ENCODE data around the gene ZYG11A. TPM values are rescaled to one million over a fixed set of nuclear protein-coding genes. Genes with fewer than 3 reads are reported as not detected.
"Not testable (repeated sequence)": the region's sequence is repeated elsewhere in the genome, so short reads cannot be mapped to it uniquely, and the experiment has no call there.

The ZYG11A gene
- total RNA-seq, result under 1 TPM in 1 of 2 donors, not detected in 1; 0.20 TPM
- total RNA-seq, result 1.1 to 2.0 reads per million in 2 donors

GRCh38 chr1:52842643-52843310 is at the start of gene ZYG11A:
ZYG11A (plus strand) TSS chr1:52842760; CDS start chr1:52842884, 124 bp downstream.
- peak; percentile 99 for ATAC-seq
- Mint-ChIP-seq H3K4me1 (no peaks in the 10 kb centered on the region), H3K4me3 (peak within 1 kb of the TSS; percentile 80), H3K27ac (peak within 1 kb of the TSS; percentile 27), H3K36me3 (ENCODE audit: low read depth) (no peaks in the 10 kb centered on the region), H3K27me3 (peaks cover 23% of the 10 kb centered on the region)
- DNase-seq, result peak; percentile 49 to 63 (median 63)
- no peaks in the 10 kb centered on the region for H3K9me3 ChIP-seq (ENCODE audit: control insufficient read depth, low read length, poor library complexity, severe bottlenecking)

- not testable (repeated sequence) for ATAC-seq, H3K4me1 Mint-ChIP-seq
These were observed 48.8 kb upstream of the ZYG11A start for GRCh38 chr1:52793717-52794116.

GRCh38 chr1:52795464-52795863 is 47.1 kb upstream of the ZYG11A start:
- peaks cover 7% of the 10 kb centered on the region for H3K36me3 Mint-ChIP-seq (ENCODE audit: low read depth)
- no peaks in the 10 kb centered on the region for H3K27me3 Mint-ChIP-seq
- no peak overlapping the region for H3K4me3 Mint-ChIP-seq
- DNase-seq (no peak), ATAC-seq (no peak)
- H3K27ac Mint-ChIP-seq, result no peak overlapping the region
- no peaks in the 10 kb centered on the region for H3K4me1 Mint-ChIP-seq
- no peaks in the 10 kb centered on the region for H3K9me3 ChIP-seq (ENCODE audit: control insufficient read depth, low read length, poor library complexity, severe bottlenecking)

More at GRCh38 chr1:52793717-52794116, 48.8 kb upstream of the ZYG11A start:
- H3K27me3 Mint-ChIP-seq; H3K36me3 Mint-ChIP-seq (ENCODE audit: low read depth); H3K4me3 Mint-ChIP-seq; H3K27ac Mint-ChIP-seq; DNase-seq; H3K9me3 ChIP-seq (ENCODE audit: control insufficient read depth, low read length, poor library complexity, severe bottlenecking): not testable (repeated sequence)

- no peaks in the 10 kb centered on the region for H3K27me3 Mint-ChIP-seq
- H3K4me1 Mint-ChIP-seq, result no peaks in the 10 kb centered on the region
- H3K4me3 Mint-ChIP-seq, result no peak overlapping the region
- no peak overlapping the region for H3K27ac Mint-ChIP-seq
- ATAC-seq (no peak), DNase-seq (no peak)
- peaks cover 4% of the 10 kb centered on the region for H3K36me3 Mint-ChIP-seq (ENCODE audit: low read depth)
- no peaks in the 10 kb centered on the region for H3K9me3 ChIP-seq (ENCODE audit: control insufficient read depth, low read length, poor library complexity, severe bottlenecking)
These were observed 44.2 kb upstream of the ZYG11A start for GRCh38 chr1:52798331-52798730.

GRCh38 chr1:52801011-52801410 is 41.5 kb upstream of the ZYG11A start:
- H3K9me3 ChIP-seq (ENCODE audit: control insufficient read depth, low read length, poor library complexity, severe bottlenecking), result no peaks in the 10 kb centered on the region
- no peak overlapping the region for H3K4me3 Mint-ChIP-seq
- no peak for DNase-seq
- no peak overlapping the region for H3K27ac Mint-ChIP-seq
- no peaks in the 10 kb centered on the region for H3K27me3 Mint-ChIP-seq
- ATAC-seq, result no peak
- H3K4me1 Mint-ChIP-seq, result no peaks in the 10 kb centered on the region
- no peaks in the 10 kb centered on the region for H3K36me3 Mint-ChIP-seq (ENCODE audit: low read depth)

GRCh38 chr1:52804083-52804482 is 38.5 kb upstream of the ZYG11A start:
- H3K9me3 ChIP-seq (ENCODE audit: control insufficient read depth, low read length, poor library complexity, severe bottlenecking); H3K27ac Mint-ChIP-seq; H3K4me3 Mint-ChIP-seq; ATAC-seq; H3K27me3 Mint-ChIP-seq; DNase-seq; H3K36me3 Mint-ChIP-seq (ENCODE audit: low read depth); H3K4me1 Mint-ChIP-seq: not testable (repeated sequence)

GRCh38 chr1:52814465-52814864 is 28.1 kb upstream of the ZYG11A start:
- DNase-seq (no peak), ATAC-seq (no peak)
- H3K9me3 ChIP-seq (ENCODE audit: control insufficient read depth, low read length, poor library complexity, severe bottlenecking), result no peaks in the 10 kb centered on the region
- H3K27me3 Mint-ChIP-seq, result no peaks in the 10 kb centered on the region
- H3K4me3 Mint-ChIP-seq, result no peak overlapping the region
- H3K36me3 Mint-ChIP-seq (ENCODE audit: low read depth), result peaks cover 6% of the 10 kb centered on the region
- H3K4me1 Mint-ChIP-seq, result peaks cover 2% of the 10 kb centered on the region
- H3K27ac Mint-ChIP-seq, result no peak overlapping the region

- not testable (repeated sequence) for H3K36me3 Mint-ChIP-seq (ENCODE audit: low read depth); DNase-seq; H3K4me3 Mint-ChIP-seq; H3K9me3 ChIP-seq (ENCODE audit: control insufficient read depth, low read length, poor library complexity, severe bottlenecking); H3K4me1 Mint-ChIP-seq; H3K27ac Mint-ChIP-seq; ATAC-seq; H3K27me3 Mint-ChIP-seq
These were observed 21.7 kb upstream of the ZYG11A start for GRCh38 chr1:52820830-52821229.

- H3K4me1 Mint-ChIP-seq, result no peaks in the 10 kb centered on the region
- ATAC-seq (no peak), DNase-seq (no peak)
- peaks cover 2% of the 10 kb centered on the region for H3K36me3 Mint-ChIP-seq (ENCODE audit: low read depth)
- H3K4me3 Mint-ChIP-seq, result no peak overlapping the region
- no peaks in the 10 kb centered on the region for H3K9me3 ChIP-seq (ENCODE audit: control insufficient read depth, low read length, poor library complexity, severe bottlenecking)
- peak overlapping the region; percentile 9 for H3K27ac Mint-ChIP-seq
- H3K27me3 Mint-ChIP-seq, result no peaks in the 10 kb centered on the region
These were observed 16.7 kb upstream of the ZYG11A start for GRCh38 chr1:52825868-52826267.

GRCh38 chr1:52834798-52835197 is 7.8 kb upstream of the ZYG11A start:
- ATAC-seq, result no peak
- H3K36me3 Mint-ChIP-seq (ENCODE audit: low read depth), result no peaks in the 10 kb centered on the region
- H3K9me3 ChIP-seq (ENCODE audit: control insufficient read depth, low read length, poor library complexity, severe bottlenecking), result no peaks in the 10 kb centered on the region
- peaks cover 14% of the 10 kb centered on the region for H3K27me3 Mint-ChIP-seq
- DNase-seq, result no peak
- H3K4me3 Mint-ChIP-seq, result no peak overlapping the region
- peaks cover 2% of the 10 kb centered on the region for H3K4me1 Mint-ChIP-seq
- H3K27ac Mint-ChIP-seq, result no peak overlapping the region

GRCh38 chr1:52836035-52836434 is 6.5 kb upstream of the ZYG11A start:
- peaks cover 2% of the 10 kb centered on the region for H3K4me1 Mint-ChIP-seq

GRCh38 chr1:52839175-52839574 is 3.4 kb upstream of the ZYG11A start:
- not testable (repeated sequence) for DNase-seq; H3K27ac Mint-ChIP-seq; ATAC-seq; H3K4me3 Mint-ChIP-seq; H3K36me3 Mint-ChIP-seq (ENCODE audit: low read depth); H3K9me3 ChIP-seq (ENCODE audit: control insufficient read depth, low read length, poor library complexity, severe bottlenecking); H3K4me1 Mint-ChIP-seq
- H3K27me3 Mint-ChIP-seq, result peaks cover 31% of the 10 kb centered on the region

More at GRCh38 chr1:52836035-52836434, 6.5 kb upstream of the ZYG11A start:
- H3K4me3 Mint-ChIP-seq, result no peak overlapping the region
- H3K36me3 Mint-ChIP-seq (ENCODE audit: low read depth), result no peaks in the 10 kb centered on the region
- DNase-seq, result no peak
- H3K9me3 ChIP-seq (ENCODE audit: control insufficient read depth, low read length, poor library complexity, severe bottlenecking), result no peaks in the 10 kb centered on the region
- H3K27me3 Mint-ChIP-seq, result peaks cover 17% of the 10 kb centered on the region
- ATAC-seq, result no peak
- H3K27ac Mint-ChIP-seq, result peak overlapping the region; percentile 21

GRCh38 chr1:52845119-52845518 is 2.6 kb downstream of the ZYG11A start:
- H3K4me3 Mint-ChIP-seq; H3K27ac Mint-ChIP-seq; DNase-seq; H3K4me1 Mint-ChIP-seq; H3K36me3 Mint-ChIP-seq (ENCODE audit: low read depth); H3K9me3 ChIP-seq (ENCODE audit: control insufficient read depth, low read length, poor library complexity, severe bottlenecking); ATAC-seq: not testable (repeated sequence)
- peaks cover 36% of the 10 kb centered on the region for H3K27me3 Mint-ChIP-seq

GRCh38 chr1:52848423-52848822 is 5.9 kb downstream of the ZYG11A start:
- no peak for DNase-seq
- peaks cover 3% of the 10 kb centered on the region for H3K36me3 Mint-ChIP-seq (ENCODE audit: low read depth)
- H3K4me3 Mint-ChIP-seq, result no peak overlapping the region
- peaks cover 50% of the 10 kb centered on the region for H3K27me3 Mint-ChIP-seq
- no peak for ATAC-seq
- no peaks in the 10 kb centered on the region for H3K9me3 ChIP-seq (ENCODE audit: control insufficient read depth, low read length, poor library complexity, severe bottlenecking)
- no peak overlapping the region for H3K27ac Mint-ChIP-seq
- H3K4me1 Mint-ChIP-seq, result peaks cover 2% of the 10 kb centered on the region

All from T-helper 17 cell (primary cell).